Measurements from ENCODE around the gene MCRIP1.

The MCRIP1 gene

DNA sequence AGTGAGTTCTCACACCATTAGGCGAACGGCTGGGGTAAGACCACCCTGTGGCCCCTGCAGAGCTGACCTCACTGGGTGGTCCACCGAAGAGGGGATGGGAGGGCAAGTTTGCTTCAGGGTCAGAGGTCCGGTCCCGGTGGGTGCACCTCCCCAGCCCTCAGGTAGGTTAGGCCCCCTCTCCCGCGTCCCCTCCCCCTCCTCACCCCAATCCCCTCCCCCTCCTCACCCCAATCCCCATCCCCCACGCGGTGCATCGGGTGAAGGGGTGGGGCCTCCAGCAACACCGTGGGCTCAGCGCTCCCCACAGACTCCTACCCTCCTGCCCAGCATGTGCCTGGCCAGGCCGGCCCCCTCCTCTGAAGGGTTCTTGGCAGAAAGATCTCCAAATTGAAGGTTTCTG is 13.4 kb downstream of the MCRIP1 start:
- DNase-seq (ENCODE audit: low read depth), result no peak

- no peak for DNase-seq (ENCODE audit: low read depth)
Observed at GRCh38 chr17:81817758-81818147, 15.3 kb downstream of the MCRIP1 start.

DNA sequence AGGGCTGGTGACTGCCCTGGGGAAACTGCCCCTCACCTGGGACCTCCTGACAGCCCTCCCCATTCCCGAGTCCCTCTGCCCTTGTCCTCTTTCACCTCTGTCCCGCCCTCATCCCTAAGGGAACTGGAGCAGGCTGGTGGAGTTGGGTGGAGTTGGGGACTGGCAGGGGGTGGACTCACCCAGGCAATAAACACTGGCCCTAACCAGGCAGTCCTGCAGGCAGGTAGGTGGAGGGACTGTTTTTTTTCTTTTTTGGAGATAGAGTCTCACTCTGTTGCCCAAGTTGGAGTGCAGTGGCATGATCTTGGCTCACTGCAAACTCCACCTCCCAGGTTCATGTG is 17.5 kb downstream of the MCRIP1 start:
- DNase-seq (ENCODE audit: low read depth), result no peak

GRCh38 chr17:81814748-81815645 is 18.1 kb downstream of the MCRIP1 start:
- no peak for DNase-seq (ENCODE audit: low read depth)

DNA sequence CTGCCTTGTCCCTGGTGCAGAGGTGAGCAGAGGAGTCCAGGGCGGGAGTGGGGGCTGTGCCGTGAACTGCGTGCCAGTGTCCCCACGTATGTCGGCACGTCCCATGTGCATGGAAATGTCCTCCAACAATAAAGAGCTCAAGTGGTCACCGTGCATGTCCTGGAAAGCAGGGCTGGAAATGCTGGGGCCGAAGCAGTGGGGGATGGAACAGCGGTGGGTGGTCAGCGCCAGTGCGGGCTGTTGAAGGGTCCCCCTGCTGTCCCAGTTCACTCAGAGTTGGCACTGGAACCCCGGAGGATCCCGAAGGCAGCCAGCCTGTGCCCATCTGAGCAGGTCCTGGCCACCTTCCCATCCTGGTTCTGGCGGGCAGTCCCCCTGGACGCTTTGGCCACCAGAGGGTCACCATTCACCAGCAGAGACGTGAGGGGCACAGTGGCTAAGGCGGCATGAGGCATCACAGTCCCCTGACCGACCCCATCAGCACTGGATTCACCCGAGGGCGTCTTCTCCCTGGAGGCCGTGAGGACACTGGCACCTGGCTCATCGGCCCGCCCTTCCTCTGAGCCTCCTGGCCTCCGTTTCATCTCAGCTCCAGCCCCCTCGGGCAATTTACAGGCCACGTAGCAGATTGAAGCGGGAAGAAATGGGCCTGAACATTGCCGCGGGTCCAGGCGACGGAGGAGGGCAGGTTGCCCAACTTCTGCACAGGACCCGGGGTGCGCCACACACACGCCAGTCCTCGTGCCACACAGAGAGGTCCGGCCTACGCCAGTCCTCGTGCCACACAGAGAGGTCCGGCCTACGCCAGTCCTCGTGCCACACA is 19.0 kb downstream of the MCRIP1 start:
- DNase-seq (ENCODE audit: low read depth), result no peak

DNA sequence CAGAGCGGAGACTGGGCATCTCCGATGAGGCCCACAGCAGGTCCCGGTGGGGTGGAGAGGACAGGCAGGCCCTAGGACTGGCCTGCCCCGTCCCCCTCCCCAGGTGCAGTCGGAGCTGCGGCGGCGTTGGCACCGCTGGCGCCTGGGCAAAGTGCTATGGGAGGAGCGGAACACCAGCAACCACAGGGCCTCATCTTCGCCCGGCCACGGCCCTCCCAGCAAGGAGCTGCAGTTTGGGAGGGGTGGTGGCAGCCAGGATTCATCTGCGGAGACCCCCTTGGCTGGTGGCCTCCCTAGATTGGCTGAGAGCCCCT is 19.8 kb downstream of the MCRIP1 start:
- DNase-seq (ENCODE audit: low read depth), result no peak

DNA sequence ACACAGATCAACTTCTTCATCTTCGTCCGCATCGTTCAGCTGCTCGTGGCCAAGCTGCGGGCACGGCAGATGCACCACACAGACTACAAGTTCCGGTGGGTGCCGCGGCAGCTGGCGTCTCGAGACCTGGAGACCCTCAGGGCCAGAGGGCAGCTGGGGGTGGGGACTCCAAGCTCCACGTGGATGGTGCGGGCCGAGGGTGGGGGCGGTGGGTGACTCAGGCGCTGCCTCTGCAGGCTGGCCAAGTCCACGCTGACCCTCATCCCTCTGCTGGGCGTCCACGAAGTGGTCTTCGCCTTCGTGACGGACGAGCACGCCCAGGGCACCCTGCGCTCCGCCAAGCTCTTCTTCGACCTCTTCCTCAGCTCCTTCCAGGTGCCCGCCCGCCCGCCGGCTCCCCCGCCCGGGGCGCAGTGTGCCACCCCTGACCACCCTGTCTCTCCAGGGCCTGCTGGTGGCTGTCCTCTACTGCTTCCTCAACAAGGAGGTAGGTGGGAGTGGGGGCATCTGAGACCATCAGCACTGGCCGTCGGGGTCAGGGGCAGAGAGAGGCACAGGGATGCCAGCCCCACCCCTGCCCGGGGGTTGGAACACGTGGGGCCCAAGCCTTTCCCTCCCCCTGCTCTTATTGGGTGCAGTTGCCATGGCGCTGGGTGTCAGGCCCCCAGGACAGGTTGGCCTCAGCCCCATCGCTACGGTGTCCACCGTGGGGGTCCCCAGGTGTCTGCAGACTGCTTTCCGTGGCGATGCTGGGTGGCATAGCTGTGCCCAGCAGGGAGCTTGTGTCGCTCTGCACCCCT is 20.3 kb downstream of the MCRIP1 start:
- no peak for DNase-seq (ENCODE audit: low read depth)

DNA sequence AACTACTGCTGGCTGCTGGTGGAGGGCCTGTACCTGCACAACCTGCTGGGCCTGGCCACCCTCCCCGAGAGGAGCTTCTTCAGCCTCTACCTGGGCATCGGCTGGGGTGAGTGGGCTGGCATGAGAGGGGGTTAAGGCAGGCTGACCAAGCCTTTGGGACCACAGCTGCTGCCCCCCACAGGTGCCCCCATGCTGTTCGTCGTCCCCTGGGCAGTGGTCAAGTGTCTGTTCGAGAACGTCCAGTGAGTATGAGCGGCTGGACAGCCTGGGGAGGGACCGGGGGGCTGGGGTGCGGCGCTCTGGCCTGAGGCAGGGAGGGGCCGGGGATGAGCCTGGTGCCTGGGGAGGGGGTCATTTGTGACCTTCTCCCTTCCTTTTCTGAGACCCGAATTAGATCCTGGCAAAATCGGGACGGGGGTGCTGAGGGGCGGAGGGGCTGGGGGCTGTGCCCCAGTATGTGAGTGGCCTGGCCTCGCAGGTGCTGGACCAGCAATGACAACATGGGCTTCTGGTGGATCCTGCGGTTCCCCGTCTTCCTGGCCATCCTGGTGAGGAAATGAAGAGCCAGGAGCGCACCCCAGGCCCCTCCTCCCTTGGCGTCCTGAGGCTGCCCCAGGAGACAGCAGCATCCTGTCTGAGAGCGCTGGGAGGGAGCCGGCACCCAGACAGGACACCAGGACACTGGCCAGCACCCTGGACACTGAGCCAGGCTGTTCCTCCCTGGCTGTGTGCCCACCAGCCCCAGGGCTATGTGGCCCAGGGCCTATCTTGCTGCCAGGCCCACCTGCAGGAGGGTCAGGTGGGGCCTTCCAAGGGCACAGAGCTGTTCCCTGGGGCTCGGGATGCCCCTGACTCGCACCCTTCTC is 21.2 kb downstream of the MCRIP1 start:
- DNase-seq (ENCODE audit: low read depth), result no peak

DNA sequence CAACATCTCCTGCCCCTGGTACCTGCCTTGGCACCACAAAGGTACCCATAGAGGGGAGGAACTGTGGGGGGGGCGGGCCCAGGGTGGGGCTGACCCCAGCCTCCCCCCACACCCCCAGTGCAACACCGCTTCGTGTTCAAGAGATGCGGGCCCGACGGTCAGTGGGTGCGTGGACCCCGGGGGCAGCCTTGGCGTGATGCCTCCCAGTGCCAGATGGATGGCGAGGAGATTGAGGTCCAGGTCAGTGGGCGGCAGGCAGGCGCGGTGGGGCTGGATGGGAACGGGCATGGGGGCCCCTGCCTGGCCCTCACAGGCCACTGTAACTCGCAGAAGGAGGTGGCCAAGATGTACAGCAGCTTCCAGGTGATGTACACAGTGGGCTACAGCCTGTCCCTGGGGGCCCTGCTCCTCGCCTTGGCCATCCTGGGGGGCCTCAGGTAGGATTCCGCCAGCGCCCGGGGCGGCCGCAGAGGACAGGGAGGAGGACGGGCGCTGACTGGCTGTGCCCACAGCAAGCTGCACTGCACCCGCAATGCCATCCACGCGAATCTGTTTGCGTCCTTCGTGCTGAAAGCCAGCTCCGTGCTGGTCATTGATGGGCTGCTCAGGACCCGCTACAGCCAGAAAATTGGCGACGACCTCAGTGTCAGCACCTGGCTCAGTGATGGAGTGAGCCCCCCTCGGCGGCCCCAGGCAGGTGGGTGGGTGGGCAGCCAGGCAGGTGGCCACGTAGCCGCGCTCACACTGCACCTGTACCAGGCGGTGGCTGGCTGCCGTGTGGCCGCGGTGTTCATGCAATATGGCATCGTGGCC is 22.0 kb downstream of the MCRIP1 start:
- DNase-seq (ENCODE audit: low read depth), result no peak

DNA sequence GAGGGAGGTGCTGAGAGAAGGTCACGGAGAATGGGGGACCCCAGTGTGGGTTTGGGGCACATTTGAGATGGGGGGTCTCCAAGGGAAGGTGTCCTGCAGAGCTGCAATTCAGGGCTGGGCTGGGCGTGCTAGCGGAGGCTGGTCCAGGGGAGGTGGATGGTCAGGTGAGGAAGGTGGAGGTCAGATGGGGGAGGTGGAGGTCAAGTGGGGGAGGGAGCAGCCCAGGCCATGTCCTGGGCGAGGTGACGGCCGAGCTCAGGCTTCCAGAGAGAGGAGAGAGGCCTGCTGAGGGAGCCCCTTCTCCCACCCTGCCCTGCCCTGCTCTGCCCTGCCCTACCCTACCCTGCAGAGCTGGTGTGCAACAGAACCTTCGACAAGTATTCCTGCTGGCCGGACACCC is 22.6 kb downstream of the MCRIP1 start:
- DNase-seq (ENCODE audit: low read depth), result no peak

DNA sequence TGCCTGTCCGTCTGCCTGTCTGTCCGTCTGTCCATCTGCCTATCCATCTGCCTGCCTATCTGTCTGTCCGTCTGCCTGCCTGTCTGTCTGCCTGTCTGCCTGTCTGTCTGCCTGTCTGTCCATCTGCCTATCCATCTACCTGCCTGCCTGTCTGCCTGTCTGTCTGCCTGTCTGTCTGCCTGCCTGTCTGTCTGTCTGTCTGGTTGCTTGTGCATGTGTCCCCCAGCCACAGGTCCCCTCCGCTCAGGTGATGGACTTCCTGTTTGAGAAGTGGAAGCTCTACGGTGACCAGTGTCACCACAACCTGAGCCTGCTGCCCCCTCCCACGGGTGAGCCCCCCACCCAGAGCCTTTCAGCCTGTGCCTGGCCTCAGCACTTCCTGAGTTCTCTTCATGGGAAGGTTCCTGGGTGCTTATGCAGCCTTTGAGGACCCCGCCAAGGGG is 23.5 kb downstream of the MCRIP1 start:
- no peak for DNase-seq (ENCODE audit: low read depth)

GRCh38 chr17:81808778-81809555 is 24.1 kb downstream of the MCRIP1 start:
- DNase-seq (ENCODE audit: low read depth), result no peak

- DNase-seq (ENCODE audit: low read depth), result no peak
Observed at GRCh38 chr17:81807839-81808238, 25.3 kb downstream of the MCRIP1 start.

DNA sequence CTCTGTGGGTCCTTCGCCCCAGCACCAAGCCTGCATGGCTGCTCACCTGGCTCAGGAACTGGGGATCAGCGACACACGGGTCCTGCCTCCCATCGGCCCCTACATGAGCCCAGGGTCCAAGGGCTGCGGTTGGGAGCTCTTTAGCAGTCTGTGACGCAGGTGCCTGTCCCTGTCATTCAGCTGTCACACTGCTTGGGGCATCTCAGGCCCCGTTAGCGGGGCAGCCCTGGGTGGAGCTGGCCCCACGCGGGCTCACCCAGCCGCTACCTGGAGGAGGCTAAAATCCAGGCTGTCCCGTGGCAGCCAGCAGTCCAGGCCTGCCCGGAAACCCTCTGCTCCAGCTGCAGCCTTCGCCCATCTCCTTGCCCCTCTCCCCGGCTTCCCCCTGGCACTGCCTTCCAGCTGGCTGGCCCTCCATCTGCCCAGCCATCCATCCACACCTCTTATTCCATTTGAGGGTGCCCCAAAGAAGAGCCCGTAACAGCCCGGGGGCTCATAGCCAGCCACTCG is 25.8 kb downstream of the MCRIP1 start:
- DNase-seq (ENCODE audit: low read depth), result no peak

DNA sequence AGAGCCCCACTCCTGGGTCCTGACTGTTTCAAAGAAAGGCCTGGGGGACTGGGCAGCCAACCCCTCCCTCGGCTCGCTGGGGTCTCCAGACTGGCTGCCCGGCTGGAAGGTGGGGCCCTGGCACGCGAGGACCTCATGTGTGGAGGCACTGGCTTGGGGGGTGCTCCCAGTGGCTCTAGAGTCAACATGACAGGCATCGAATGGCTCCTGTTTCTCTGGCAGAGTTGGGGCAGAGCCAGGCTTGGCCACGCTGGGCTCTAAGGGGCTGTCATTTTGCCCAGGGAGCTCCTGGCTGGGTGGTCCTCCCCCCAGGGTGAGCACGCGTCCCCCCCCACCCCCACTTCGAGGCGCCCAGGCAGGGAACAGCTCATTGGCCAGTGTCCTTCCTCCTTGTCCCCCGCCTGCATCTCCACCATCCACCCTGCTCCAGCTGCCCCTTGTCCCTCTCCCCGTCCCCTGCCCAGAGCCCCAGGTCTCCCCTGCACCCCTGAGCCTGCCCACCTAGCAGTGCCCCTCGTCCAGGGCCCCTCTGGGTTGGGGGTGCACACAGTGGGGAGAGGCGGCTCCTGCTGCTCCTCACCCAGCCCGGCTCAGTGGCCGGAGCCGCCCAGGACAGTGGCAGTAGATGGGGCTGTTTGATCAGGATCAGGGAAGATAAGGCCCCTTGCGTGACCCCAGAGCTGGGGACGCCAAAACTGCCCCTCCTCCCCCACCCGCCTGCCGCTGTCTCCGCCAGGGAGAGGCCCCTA is 26.5 kb downstream of the MCRIP1 start:
- DNase-seq (ENCODE audit: low read depth), result no peak

- no peak for DNase-seq (ENCODE audit: low read depth)
Observed at GRCh38 chr17:81805707-81806460, 27.2 kb downstream of the MCRIP1 start.

- no peak for DNase-seq (ENCODE audit: low read depth)
Observed at GRCh38 chr17:81804559-81805399, 28.3 kb downstream of the MCRIP1 start.

All from fibroblast of the conjunctiva (primary cell).